Spleen (tissue), 11 donors: Measurements from ENCODE around the gene DTL. TPM values are rescaled to one million over a fixed set of nuclear protein-coding genes. Genes with fewer than 3 reads are reported as not detected.
A peak's percentile ranks its signal among the peaks of the same experiment; 100 is the strongest.

ENCODE experiments used
- DNase-seq: peaks from one replicate; pipeline ENCODE4 v3.0.0-alpha.2; 2020
- H3K27ac ChIP-seq, 8 donors: fragments of 200-600 bp; sonication (generic) in 7 of 8; 1 replicate in 4 of 8; 2 replicates in 4 of 8; pipeline versions ENCODE4 v1.5.0 to v1.8.0; 2016 to 2021; ENCODE audit warnings: inconsistent platforms in 4 of 8, mild to moderate bottlenecking in 4 of 8, moderate library complexity in 1 of 8
- H3K27me3 ChIP-seq, 7 donors: fragments of 200-600 bp; sonication (generic) in 6 of 7; replicated peaks in 1 of 7; 1 replicate in 4 of 7; 2 replicates in 3 of 7; pipeline versions ENCODE4 v1.5.0 to v1.8.0; 2016 to 2021; ENCODE audit warnings: inconsistent platforms in 3 of 7, mild to moderate bottlenecking in 1 of 7
- H3K36me3 ChIP-seq, 6 donors: fragments of 200-600 bp; sonication (generic) in 5 of 6; 1 replicate in 4 of 6; 2 replicates in 2 of 6; pipeline versions ENCODE4 v1.5.0 to v1.8.0; 2016 to 2021; ENCODE audit warnings: inconsistent platforms in 2 of 6
- H3K4me1 ChIP-seq, 6 donors: fragments of 200-600 bp; sonication (generic) in 5 of 6; 1 replicate in 3 of 6; 2 replicates in 3 of 6; pipeline versions ENCODE4 v1.5.0 to v1.8.0; 2016 to 2021; ENCODE audit warnings: inconsistent platforms in 3 of 6
- H3K4me3 ChIP-seq, 8 donors: fragments of 200-600 bp; sonication (generic) in 7 of 8; 1 replicate in 4 of 8; 2 replicates in 4 of 8; pipeline versions ENCODE4 v1.5.0 to v1.8.0; 2016 to 2021; ENCODE audit warnings: inconsistent platforms in 4 of 8, mild to moderate bottlenecking in 4 of 8, moderate library complexity in 2 of 8
- H3K9me3 ChIP-seq, 8 donors: fragments of 200-600 bp; sonication (generic) in 7 of 8; 1 replicate in 4 of 8; 2 replicates in 4 of 8; pipeline versions ENCODE4 v1.5.0 to v1.8.0; 2016 to 2021; ENCODE audit warnings: inconsistent platforms in 4 of 8
- CTCF ChIP-seq, 11 experiments: fragments of 200-600 bp in 7 of 11; fragments of 450-650 bp in 4 of 11; sonication (generic) in 4 of 11; IDR thresholded peaks in 8 of 11; conservative IDR thresholded peaks in 3 of 11; 1 replicate in 7 of 11; 2 replicates in 4 of 11; pipeline versions ENCODE4 v1.4.0 to v1.8.0; 2016 to 2021; ENCODE audit warnings: antibody characterized with exemption in 11 of 11, inconsistent platforms in 4 of 11, mild to moderate bottlenecking in 1 of 11
- POLR2A ChIP-seq, 3 donors: fragments of 450-650 bp; IDR thresholded peaks; one replicate each; pipeline ENCODE4 v1.5.1; 2017; ENCODE audit warnings: antibody characterized with exemption in 3 of 3, mild to moderate bottlenecking in 1 of 3
- POLR2AphosphoS5 ChIP-seq, 3 donors: sonication (generic); formaldehyde crosslinking; IDR thresholded peaks; one replicate each; pipeline ENCODE4 v1.5.1; 2017; ENCODE audit warnings: antibody characterized with exemption in 3 of 3
- WGBS, 5 donors: extraction: QIAGEN DNeasy Blood & Tissue Kit in 3 of 5; methylation state at CpG; one replicate each; pipeline versions ENCODE4 v1.1.5 to v1.1.7; 2013 to 2018; 5-methylcytosine and 5-hydroxymethylcytosine counted together
- intact Hi-C: fragments of 100-400 bp; cut with DNase I; formaldehyde crosslinking; loops from one replicate; pipeline ENCODE4 v1.15.0; 2023; ENCODE audit warnings: low total_unique reads
- polyA plus RNA-seq, 3 donors: library from polyadenylated mRNA; stranded (reverse); fragments of 200-250 nt; gene quantifications; one replicate each; pipeline ENCODE4 v1.2.1, GENCODE V29; 2013
- total RNA-seq, 7 donors: library from RNA; depleted of rRNA in 3 of 7; stranded (reverse); fragments of >200 nt in 3 of 7; fragmentation: NEBNext Ultra II Directional in 4 of 7; extraction: Animal tissue kit (Norgen Biotek cat#: 25700) in 4 of 7; gene quantifications; one replicate each; pipeline versions ENCODE4 v1.1.0 to v1.2.1, GENCODE V29; 2016 to 2021
- donor health status: healthy with polysubstance abuse.
- donor health status: DM: no; HTN: no; CAD: no; lungs with moderate emphysema.
- donor health status: DM: no; HTN: no; CAD: no.
- donor health status: Bipolar disorder and iron deficiency.
- donor health status: healthy.
- donor health status: DM: no; HTN: no; CAD: no.
- donor health status: DM: yes; HTN: yes; CAD: no.

The DTL gene
- total and polyA plus RNA-seq, 10 donors: 0.76 to 15.7 (median 9.2) TPM

GRCh38 chr1:212070720-212071302, 35.3 kb downstream of the DTL start:
- Histone ChIP-seq H3K27ac (no peak overlapping the region), H3K4me1 (peaks cover 0 to 16% (median 0%) of the 10 kb centered on the region in 6 donors), H3K9me3 (no peaks in the 10 kb centered on the region), H3K36me3 (no peaks in the 10 kb centered on the region), H3K4me3 (peak overlapping the region in 2 of 8 donors; percentile 9 to 32), H3K27me3 (no peaks in the 10 kb centered on the region)
- TF ChIP-seq POLR2A (IDR thresholded peaks at IDR 0.05) (no peak), CTCF (IDR thresholded peaks at IDR 0.05 in 8 of 11, conservative IDR thresholded peaks at IDR 0.05 in 3 of 11) (peak; percentile 53 to 85 (median 76))
- intact Hi-C loops: loop anchor here (5.0 kb wide), 1 partner anchor 386 kb away; no protein-coding TSS in a partner anchor
- no peak for DNase-seq

GRCh38 chr1:212072047-212072446, 36.5 kb downstream of the DTL start:
- DNase-seq: no peak
- TF ChIP-seq POLR2AphosphoS5 (IDR thresholded peaks at IDR 0.05): no peak
- no peaks in the 10 kb centered on the region for H3K27me3 ChIP-seq
- no peak overlapping the region for H3K4me3 ChIP-seq
- no peaks in the 10 kb centered on the region for H3K36me3 ChIP-seq
- intact Hi-C loops: loop anchor here (5.0 kb wide), 1 partner anchor 385 kb away; no protein-coding TSS in a partner anchor
- 86 to 98% (median 94%) methylated on average over 1 of the region's 1 CpG for WGBS, 5 donors
- peaks cover 0 to 11% (median 0%) of the 10 kb centered on the region in 6 donors for H3K4me1 ChIP-seq
- H3K27ac ChIP-seq: no peak overlapping the region
- H3K9me3 ChIP-seq: no peaks in the 10 kb centered on the region

GRCh38 chr1:212073490-212073889, 37.9 kb downstream of the DTL start:
- DNase-seq: no peak
- H3K27ac ChIP-seq: no peak overlapping the region
- TF ChIP-seq POLR2AphosphoS5 (IDR thresholded peaks at IDR 0.05): no peak
- intact Hi-C loops: loop anchor here (5.0 kb wide), 1 partner anchor 384 kb away; no protein-coding TSS in a partner anchor
- H3K4me1 ChIP-seq: peaks cover 0 to 7% (median 0%) of the 10 kb centered on the region in 6 donors
- H3K4me3 ChIP-seq: no peak overlapping the region
- H3K9me3 ChIP-seq: no peaks in the 10 kb centered on the region
- WGBS, 5 donors: 94 to 98% (median 97%) methylated on average over 1 of the region's 1 CpG
- H3K36me3 ChIP-seq: no peaks in the 10 kb centered on the region
- H3K27me3 ChIP-seq: no peaks in the 10 kb centered on the region

- intact Hi-C loops: loop anchor here (5.0 kb wide), 1 partner anchor 383 kb away; no protein-coding TSS in a partner anchor
- H3K36me3 ChIP-seq: no peaks in the 10 kb centered on the region
Observed at GRCh38 chr1:212074313-212074712, 38.8 kb downstream of the DTL start.

More at GRCh38 chr1:212074313-212074712, 38.8 kb downstream of the DTL start:
- Histone ChIP-seq H3K27ac (no peak overlapping the region), H3K9me3 (no peaks in the 10 kb centered on the region), H3K4me3 (no peak overlapping the region), H3K27me3 (no peaks in the 10 kb centered on the region), H3K4me1 (peaks cover 0 to 7% (median 0%) of the 10 kb centered on the region in 6 donors)
- DNase-seq: no peak
- no peak for TF ChIP-seq CTCF (IDR thresholded peaks at IDR 0.05 in 8 of 11, conservative IDR thresholded peaks at IDR 0.05 in 3 of 11)
- TF ChIP-seq POLR2AphosphoS5 (IDR thresholded peaks at IDR 0.05): no peak
- no peak for TF ChIP-seq POLR2A (IDR thresholded peaks at IDR 0.05)
- 93 to 98% (median 98%) methylated on average over 3 of the region's 3 CpGs for WGBS, 5 donors
